NCI-H1930 (cell line): ENCODE measurements around the gene HOXD8.

Source experiments
- DNase-seq, 2 experiments: peaks; one replicate each; lab custom pipeline; 2025; lab: John Stamatoyannopoulos, UW

Gene HOXD8

GRCh38 chr2:176130957-176131847 lies 1.7 kb downstream of the HOXD8 start:
- no peak for DNase-seq

- DNase-seq, result no peak
Measured at GRCh38 chr2:176131848-176132158, 2.3 kb downstream of the HOXD8 start.

GRCh38 chr2:176132205-176133171 lies 3.0 kb downstream of the HOXD8 start:
- peak; percentile 34 to 66 for DNase-seq

- no peak for DNase-seq
Measured at GRCh38 chr2:176133389-176133788, 3.9 kb downstream of the HOXD8 start.

GRCh38 chr2:176134035-176134434 lies 4.5 kb downstream of the HOXD8 start:
- peak in 1 of 2 experiments; percentile 18 for DNase-seq

- DNase-seq, result peak in 1 of 2 experiments; percentile 77
Measured at GRCh38 chr2:176135035-176135440, 5.5 kb downstream of the HOXD8 start.

GRCh38 chr2:176136374-176137251 lies 7.1 kb downstream of the HOXD8 start:
- DNase-seq, result peak; percentile 37 to 51

- DNase-seq, result no peak
Measured at GRCh38 chr2:176137252-176137580, 7.7 kb downstream of the HOXD8 start.

GRCh38 chr2:176137906-176138305 lies 8.4 kb downstream of the HOXD8 start:
- no peak for DNase-seq

- peak; percentile 46 to 48 for DNase-seq
Measured at GRCh38 chr2:176138526-176138922, 9.0 kb downstream of the HOXD8 start.

- DNase-seq, result no peak
Measured at GRCh38 chr2:176138923-176139660, 9.6 kb downstream of the HOXD8 start.

GRCh38 chr2:176139661-176140512 lies 10.4 kb downstream of the HOXD8 start:
- DNase-seq, result peak; percentile 70 to 75

- peak; percentile 86 to 91 for DNase-seq
Measured at GRCh38 chr2:176140513-176141317, 11.2 kb downstream of the HOXD8 start.

GRCh38 chr2:176142281-176142680 lies 12.8 kb downstream of the HOXD8 start:
- no peak for DNase-seq

GRCh38 chr2:176145085-176145969 lies 15.8 kb downstream of the HOXD8 start:
- DNase-seq, result no peak

GRCh38 chr2:176146101-176146500 lies 16.6 kb downstream of the HOXD8 start:
- DNase-seq, result no peak

GRCh38 chr2:176146645-176147044 lies 17.1 kb downstream of the HOXD8 start:
- DNase-seq, result no peak

- DNase-seq, result no peak
Measured at GRCh38 chr2:176147210-176147799, 17.8 kb downstream of the HOXD8 start.
